SW480 (cell line): ENCODE results near the gene DST.

Source experiments
- DNase-seq: peaks from one replicate; pipeline ENCODE4 v3.0.0-alpha.2; 2016; ENCODE audit warnings: low spot score

The DST gene

DNA sequence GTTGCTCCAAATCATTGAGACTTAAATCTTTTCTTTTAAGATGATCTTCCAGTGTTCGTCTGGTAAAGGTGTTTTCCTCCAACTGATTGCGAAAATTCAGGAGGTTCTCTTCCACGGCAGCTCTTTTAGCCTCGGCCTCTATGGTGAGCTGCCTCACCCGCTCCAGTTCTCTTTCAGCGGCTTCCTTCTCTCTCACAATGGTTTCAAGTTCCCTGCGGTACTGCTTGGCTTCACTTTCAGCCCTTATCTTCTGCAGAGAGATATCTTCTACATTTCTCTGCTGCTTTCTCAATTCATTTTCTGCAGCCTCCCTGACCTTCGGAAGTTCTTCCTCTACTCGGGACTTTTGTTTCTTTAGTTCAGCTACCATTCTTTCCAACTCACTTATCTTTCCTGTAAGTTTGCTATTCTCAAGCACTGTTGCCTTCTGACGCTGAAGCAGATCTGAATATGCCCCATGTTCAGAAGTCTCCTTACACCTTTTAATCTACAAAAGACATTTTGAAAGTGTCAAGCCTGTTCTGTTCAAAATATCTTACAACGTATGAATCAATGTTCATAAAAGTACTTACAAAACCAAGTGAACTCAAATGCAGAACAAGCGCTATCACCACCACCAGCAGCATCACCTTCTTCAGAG lies 22.3 kb downstream of the DST start:
- no peak for DNase-seq

DNA sequence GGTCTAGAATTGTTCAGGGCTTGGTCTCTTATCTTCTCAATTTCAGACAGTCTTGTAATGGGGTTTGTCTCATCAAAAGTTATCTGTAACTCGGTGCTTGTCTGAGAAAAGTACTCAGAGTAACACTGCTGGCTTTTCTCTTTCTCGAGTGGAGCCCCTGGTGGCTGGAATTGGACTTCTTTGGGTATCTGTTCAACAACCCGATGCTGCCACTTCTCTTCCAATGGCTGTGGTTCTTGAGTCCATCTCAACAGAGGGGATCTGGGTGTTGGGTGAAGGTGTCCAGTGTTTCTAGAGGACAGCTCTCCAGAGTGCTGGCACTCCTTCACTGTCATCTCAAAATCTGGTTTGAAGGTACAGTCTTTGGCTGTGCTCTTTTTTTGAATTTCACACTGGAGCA lies 24.6 kb downstream of the DST start:
- no peak for DNase-seq

DNA sequence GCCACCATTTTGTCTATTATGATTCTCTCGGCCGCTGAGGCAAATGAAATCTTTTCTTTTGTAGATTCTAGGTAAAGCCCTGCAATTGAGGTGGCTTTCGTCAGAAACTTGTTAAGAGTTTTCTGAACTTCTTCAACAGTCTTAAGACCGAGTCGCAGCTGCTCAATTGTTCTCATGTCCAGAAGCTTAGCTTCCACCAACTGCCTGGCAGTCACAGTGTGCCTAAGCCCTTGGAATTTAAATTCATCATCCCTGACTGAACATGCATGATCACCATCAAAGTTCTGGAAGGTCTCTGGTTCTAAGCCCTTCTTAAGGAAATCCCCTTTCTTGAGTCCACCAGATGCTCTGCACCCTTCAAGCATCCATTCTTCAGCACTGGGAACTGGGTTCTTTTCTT lies 25.7 kb downstream of the DST start:
- no peak for DNase-seq

DNA sequence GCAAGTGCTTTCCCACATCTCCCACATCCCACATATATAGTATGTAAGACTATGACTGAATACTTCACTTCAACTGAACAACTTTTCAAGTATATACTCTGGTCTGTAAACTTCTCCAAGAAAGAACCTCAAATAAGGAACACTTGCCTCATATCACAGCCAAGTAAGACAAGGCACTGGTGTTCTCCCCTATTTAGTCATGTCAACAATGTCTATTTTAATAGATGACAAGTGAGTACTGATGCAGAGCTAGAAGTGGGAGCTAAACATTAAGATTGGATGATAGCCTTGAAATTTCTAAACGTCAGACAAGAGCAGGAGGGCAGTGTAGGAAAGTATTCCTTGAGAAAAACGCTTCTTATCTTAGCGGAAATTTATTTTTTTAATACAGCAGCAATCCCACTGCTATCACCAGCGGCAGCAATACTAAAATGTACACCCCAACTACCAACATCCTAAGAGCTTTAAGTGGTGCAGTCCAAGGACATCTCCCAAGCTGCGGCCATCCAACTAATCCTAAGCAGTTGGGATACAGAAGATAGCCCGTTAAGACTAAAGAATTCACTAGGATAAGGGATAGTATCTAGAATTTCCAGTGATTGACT lies 29.3 kb downstream of the DST start:
- DNase-seq = no peak

DNA sequence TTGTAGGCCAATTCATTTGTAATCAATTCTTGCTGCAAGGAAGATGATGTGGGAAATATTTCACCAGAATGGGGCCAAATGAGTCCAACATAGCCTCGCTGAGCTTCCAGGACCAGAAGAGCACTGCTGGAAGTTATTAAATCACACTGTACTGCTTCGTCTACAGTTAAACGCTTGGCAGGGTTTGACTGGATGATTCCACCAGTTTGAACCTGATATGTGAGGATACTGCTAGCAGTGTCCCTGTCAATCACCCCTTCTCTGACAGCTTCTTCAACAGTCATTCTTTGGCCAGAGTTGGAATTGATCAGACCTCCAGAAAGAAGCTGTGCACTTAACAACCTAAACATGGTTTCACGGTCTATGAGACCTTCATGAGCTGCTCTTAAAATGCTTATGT lies 34.4 kb downstream of the DST start:
- DNase-seq = no peak

DNA sequence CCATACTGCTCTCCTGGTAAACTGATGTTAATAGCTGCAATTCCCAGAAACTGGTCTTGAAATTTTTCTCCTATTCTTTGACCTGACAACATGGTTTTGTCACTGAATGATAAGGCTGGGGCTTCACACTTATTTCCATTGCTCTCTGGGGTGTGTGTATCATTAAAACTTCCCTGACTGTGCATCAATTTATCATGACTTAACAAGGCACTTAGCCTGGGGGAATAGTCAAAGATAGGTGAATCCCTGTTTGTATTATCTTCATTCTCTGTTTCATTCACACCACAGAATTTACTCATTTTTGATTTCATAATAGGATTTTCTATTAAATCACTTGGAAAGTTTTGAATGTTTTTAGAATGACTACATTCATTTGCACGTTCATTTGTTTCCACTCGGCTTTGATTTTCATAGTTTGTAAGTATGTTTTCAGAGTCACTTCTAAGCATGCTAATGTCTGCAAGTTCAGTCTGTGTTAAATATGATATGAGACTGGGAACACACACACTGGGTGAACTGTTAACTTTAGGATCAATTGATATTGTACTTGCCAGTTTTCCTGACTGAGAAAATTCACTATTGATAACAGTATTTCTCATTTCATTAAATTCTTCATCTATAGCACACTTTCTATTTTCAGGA lies 35.5 kb downstream of the DST start:
- no peak for DNase-seq

DNA sequence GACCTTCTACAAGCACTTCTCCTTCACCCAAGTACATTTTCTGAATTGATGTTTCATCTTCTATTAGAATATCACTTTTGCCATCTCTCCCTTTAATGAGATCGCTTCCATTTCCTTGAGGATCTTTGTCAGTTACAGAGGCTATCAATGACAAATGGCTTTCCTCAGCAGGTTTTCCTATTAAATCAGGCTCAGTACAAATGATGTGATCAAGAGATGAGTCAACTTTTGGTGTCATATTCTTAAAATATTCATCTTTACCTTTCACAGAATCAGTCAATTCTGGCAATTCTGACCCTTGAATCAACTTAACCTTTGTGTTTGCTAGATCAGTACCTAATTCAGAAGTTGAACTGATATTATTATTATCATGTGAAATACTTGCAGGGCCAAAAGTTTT lies 37.3 kb downstream of the DST start:
- no peak for DNase-seq

DNA sequence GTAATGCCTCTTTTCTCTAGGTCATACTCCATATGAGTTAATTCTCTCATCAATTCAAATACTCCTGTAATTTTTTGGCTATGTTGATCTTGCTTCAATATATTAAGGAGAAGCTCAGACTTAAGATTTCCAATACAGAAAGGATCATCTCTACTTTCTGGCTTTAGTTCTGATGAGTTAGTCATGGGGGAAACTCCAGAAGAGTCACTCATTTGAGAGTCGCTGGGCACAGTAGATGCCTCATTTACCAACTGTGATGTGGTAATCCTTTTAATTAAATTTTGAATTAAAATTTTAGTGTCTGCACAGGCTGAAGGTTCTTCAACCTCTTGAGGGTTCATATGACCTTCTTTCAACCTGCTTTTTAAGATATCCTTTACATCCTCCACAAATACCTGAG lies 38.5 kb downstream of the DST start:
- no peak for DNase-seq

DNA sequence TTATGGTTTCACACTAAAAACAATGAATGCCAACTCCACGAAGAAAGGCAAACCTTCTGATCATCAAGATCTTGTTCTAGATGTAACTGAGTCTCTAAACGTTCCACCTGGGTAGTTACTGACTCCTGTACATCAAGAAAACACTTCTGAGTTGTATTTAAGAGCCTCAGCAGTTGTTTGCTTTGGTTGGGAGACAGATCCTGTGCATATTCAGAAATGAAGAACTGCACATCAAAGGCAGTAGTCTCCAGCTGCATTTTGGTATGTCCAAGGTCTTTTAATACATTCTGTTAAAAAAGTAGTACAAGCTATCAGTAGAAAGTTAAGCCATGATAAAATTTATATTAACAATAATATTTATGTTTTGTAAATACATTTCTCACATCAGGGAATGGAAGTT lies 41.3 kb downstream of the DST start:
- DNase-seq = no peak

DNA sequence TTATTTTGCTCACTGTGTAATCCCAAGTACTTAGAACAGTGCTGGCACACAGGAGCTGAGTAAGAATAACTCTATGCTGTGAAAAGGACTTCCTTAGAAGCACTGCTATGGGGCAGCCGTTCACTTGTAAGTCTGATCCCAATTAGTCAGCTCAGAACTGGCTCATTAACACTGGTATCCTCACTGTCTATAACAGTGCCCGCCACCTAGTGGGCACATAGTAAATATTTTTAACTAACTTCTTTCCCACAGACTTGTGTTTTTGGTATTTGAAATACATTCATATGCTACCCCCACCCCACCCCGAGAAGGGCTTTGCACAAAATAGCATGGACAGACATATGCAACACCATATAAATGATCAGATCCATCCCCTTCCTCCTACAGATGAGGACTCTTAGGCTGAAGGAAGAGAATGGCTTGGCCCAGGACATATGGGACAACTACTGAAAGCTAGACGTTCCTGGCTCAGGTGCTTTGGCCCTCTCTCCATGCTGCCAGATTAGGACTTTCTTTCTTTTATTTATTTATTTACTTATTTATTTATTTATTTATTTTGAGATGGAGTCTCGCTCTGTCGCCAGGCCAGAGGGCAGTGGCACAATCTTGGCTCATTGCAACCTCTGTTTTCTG lies 47.1 kb downstream of the DST start:
- DNase-seq = peak; percentile 43

DNA sequence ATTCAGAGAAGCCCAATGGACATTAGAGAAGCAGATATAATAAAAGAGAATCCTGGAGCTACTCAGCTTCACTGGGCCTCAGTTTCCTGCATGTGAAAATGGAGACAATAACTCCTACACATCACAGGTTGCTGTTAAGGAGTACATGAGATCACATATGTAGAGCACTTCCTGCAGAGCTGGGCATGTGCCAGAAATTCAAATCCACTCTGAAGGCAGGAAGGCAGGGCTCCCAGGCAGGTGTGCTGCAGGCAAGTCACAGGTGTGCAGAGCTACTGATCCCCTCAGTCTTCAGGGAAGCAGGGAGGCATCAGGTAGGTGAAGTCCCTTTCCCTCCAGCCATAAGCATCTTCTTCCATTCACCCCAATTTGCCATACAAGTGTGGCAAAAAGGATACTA lies 48.0 kb downstream of the DST start:
- DNase-seq = no peak

DNA sequence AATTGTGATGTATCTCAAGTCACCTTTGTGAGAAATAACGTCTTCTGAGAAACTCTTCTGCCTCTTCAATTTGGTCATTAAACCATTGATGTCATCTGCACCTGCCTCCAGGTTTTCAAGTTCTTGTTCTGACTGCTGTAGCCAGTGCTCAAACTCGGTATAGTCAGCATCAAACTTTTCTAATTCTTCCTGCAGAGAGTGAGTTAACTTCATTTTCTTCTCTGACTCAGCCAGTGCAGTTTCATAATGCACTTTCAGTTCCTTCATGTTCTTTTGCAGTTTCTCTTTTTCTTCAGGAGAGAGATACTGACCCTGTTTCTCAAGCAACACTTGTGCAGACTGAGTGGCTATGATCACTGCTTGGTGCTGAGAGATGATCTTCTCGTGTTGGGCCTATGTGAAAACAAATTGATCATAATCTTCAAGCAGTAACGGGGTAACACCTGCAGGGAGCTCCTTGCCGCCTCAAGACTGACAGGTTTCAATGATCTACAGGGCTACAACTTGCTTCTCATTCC lies 48.8 kb downstream of the DST start:
- DNase-seq = no peak

DNA sequence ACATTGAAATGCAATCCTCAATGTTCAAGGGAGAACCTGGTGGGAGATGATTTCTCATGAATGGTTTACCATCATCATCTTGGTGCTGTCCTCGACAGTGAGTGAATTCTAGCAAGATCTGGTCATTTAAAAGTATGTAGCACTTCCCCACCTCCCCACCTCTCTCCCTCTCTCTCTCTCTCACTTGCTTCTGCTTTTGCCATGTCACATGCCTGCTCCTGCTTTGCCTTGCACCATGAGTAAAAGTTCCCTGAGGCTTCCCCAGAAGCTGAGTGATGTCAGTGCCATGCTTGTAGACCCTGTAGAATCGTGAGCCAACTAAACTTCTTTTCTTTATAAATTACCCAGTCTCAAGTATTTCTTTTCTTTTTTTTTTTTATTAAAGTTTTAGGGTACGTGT lies 60.5 kb downstream of the DST start:
- DNase-seq = no peak

DNA sequence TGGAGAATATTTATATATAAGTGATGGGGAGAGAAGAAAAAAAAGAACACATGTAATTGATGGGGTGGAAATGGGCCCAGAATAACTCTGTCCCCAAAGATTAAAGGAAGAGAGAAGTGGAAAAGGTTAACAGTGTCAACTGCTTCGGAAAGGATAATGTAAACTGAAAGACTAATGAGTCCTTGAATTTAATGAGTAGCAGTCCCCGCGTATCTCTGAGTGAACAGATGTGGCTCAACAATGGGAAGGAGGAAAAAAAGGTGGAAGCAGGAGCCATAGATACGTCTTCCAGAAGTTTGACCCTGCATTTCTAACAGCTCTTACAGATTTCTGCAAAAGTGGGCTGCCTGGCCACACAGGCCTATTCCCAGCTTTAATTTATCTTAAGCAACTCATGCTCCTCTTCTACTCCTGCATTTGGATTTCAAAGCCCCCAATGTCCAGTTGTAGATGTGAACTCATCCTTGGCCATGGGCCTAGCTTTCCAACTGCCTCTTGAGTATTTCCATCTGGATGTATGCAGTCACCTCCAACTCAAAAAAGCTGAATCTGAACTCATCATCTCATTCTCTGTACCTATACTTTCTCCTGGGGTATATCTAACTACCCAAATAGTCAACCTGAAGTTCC lies 61.3 kb downstream of the DST start:
- no peak for DNase-seq

DNA sequence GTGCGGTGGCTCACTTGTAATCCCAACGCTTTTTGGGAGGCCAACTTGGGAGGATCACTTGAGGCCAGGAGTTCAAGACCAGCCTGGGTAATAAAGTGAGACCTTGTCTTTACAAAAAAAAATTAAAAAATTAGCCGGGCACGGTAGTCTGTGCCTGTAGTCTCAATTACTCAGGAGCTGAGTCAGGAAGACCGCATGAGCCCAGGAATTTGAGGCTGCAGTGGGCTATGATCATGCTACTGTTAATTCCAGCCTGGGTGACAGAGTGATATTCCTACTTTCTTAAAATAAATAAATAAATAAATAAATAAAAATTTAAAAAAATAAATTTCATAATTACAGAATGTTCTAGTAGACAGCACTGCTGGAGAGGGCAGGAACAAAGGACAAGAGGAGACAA lies 62.4 kb downstream of the DST start:
- no peak for DNase-seq

DNA sequence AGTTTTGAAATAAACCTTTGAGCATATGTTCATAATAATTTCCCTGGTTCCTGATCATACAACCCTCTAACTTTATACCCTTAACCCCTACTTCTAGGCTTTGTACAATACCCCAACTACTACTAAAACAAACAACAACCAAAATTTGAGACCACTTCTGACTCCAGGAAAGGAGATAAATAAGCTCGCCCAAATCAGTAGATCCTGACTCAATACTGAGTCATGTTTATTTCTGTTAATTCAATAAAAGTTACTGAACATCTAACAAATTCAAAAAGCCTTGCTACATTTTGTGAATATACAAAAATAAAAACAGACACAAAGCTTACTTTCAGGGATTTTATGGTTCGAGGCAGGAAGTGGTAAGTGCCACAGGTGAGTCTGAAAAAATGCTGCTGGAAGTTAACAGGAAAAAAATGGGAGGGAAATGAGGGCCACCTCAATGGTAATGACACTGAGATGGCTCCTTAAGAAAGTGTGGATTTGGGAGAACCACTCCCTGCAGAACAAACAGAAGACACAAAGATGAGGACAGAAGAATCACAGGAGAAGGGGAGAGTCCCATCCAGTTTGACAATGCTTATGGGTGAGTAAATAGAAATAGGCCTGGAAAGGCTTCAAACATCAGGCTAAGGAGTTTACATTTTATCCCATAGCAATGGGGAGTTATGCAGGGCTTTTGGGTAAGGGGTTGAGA lies 63.4 kb downstream of the DST start:
- no peak for DNase-seq

DNA sequence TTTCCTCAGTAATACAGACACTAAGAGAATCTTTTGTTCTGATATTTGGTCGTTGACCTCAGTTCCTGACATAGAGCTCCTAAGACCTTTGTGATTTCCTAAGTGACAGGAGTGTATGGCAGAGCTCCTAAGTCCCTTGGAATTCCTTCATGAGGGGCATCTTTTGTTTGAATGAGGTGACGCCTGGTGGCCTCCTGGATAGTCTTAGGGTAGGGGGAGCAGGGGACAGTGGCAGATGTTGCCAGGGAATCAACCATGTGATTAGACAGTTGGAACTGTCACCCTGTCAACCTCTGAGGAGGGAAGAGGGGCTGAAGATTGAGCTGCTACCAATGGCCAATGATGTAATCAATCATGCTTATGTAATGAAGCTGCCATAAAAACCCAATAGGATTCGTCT lies 67.0 kb downstream of the DST start:
- DNase-seq = no peak

DNA sequence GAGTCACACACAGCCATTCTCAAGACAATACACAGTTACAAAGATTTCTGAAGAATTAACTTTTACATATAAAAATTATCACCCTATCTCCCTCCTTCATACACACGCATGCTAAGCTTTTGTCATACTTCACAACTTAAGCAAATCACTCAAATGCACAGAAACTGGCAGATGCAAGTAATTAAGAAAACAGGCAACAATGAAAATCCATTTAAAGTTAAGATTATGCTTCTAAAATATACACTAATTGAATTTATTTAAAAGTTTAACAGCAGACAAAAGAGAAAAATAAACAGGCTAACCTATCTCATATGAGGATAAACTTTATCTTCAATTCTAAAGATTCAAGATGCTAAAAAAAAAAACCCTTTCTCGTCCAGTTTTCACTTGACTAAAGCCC lies 68.4 kb downstream of the DST start:
- DNase-seq = no peak

DNA sequence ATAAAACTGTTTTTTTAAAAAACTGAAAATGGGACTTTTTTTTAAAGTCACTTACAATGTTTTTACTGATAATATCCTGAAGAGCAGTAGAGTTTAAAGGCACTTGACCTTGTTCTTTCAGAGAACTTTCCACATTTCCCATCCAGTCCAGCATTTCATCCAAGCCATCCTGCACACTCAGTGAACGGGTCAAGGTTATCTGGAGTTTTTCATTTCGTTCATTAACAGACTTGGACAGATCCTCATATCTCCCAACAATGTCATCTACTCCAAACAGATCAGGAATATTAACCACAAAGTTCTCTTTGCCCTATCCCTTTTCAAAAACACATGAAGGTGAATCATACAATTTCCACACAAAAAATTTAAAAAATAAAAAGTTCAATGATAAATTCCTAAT lies 69.1 kb downstream of the DST start:
- no peak for DNase-seq

DNA sequence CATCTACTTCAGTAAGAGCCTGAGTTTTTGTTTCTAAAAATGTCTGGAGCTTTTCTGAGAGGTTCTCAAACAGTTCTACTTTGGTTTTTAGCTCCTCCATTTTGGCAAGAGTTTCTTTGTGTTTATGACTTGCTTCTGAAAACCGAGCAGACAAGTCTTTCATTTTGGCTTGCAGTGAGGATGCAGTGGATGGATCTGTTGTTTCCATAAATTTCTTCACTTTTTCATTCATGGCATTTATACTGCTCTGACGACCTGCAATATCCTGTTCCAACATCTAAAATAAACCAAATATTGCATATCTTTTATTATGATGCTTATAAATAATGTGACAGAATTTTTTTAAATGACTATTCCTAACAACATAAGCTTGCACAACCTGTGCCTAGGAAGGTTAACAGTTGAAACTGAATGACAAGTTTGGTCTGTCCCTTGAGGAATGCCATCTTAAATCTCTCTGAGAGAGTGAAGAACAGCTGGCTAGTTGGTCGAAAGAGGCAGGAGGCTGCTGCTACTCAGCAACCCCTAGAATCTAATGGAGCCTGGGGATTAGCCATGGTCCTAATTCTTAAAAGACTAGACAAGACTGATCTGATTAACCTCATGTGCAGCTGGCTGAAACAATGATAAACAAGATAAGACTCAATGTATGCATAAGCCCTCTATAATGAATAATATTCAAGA lies 69.8 kb downstream of the DST start:
- no peak for DNase-seq

DNA sequence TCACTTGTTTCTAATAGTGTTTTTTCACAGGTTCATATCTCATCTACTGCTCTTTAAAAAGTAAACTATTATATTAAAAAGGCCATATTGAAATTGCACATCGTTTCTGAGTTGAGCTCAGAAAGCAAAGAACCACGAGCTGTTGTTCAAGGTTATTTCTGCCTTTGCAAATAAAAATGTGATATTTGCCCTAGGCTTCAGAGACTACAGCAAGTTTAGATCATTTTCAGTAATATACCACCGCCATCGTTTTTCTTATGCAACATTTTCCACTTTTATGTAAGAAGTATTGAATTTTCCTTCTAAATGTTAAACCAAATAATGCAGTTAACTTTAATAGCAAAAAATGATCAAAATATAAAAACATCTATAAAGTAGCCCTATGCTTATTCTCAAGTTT lies 71.1 kb downstream of the DST start:
- DNase-seq = no peak
